Stimulated activated CD4-positive, alpha-beta T cell treated with anti-CD3 and anti-CD28 coated beads, Interleukin-2, amount 100 ng/mL, for 48 hours (primary cell): Measurements from ENCODE around the gene ADCY2.

Experiments used
- DNase-seq, 2 donors: peaks; one replicate each; pipeline ENCODE4 v3.0.0-alpha.2; 2020

The ADCY2 gene

DNA sequence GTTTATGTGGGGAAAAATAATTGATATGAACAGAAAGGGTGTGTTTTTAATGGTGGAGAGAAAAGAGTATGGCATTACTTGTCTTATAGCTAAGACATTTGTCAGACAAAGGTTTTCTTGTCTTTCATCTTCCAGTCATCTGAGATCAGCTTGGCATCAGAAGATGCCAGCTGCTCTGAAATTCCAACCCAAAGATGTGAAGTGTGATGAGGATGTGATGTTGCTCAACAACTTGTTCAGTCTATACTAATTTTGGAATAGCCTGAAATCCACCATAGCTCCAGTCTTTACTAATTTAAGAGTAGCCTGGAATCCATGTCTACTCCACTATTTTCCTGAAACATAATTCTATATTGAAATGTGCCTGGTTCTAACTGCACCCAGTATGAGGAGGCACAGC, 272.7 kb downstream of the ADCY2 start:
- DNase-seq = no peak

DNA sequence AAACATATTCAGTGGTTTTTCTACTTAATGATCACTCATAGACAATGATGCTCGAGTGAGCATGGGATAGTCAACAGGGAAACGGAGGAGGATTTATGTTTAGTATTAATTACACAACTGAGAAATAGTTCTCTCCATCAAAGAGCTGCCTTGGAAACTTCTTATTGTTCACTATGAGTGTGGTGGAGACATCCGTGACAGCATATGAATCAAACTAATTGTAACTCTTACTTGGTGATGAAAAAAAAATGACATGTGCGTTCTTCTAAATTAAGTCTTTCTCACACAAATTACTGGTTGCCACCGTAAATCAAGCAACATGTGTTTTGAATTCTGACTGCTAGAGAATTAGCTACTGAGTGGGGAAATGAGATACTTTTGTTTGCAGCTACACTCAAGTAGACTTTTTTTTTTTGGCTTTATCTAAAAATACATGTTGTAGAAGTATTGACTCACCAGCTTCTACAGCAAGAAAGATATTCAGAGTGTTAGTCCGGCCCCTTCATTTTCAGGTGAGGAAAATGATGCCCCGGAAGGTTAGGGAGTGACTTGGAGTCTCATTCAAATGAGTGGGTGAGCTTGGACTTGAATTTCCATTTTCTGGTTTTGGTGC, 275.5 kb downstream of the ADCY2 start:
- DNase-seq = no peak

DNA sequence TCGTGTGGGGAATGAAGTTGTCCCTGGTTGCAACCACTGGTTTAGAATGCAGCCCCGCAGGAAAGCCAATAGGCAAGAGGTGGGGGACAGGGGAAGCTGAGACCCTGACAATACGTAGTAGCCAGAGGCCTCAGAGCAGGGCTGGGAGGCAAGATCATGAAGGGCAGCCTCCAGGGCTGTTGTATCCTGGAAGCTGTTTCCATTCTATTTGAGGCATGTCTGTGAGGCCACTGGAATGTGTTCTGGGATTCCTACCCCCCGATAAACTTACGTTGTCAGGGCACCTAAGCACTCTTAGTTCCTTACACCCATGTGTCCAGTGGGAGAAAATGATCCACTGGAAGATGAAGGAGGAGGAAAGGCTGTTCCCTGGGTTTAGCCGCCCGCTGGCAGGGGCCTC, 277.7 kb downstream of the ADCY2 start:
- no peak for DNase-seq

DNA sequence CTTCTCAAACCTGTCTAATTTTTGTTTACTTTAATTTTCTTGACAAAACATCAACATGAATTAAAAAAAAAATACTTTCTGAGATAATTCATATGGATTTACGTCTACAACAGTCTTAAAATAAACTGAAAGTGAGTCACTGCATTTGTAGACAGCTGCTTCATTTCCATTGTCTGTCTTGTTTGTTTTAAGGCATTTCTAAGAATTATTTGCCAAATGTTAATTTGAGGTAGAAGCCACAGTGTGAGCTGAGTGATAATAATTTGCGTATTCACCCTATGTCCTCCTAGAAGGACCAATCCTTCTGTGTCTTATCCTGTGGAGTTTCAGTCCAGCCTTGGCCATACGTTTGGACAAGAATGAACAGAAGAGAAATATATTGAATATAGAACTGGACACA, 280.5 kb downstream of the ADCY2 start:
- no peak for DNase-seq

DNA sequence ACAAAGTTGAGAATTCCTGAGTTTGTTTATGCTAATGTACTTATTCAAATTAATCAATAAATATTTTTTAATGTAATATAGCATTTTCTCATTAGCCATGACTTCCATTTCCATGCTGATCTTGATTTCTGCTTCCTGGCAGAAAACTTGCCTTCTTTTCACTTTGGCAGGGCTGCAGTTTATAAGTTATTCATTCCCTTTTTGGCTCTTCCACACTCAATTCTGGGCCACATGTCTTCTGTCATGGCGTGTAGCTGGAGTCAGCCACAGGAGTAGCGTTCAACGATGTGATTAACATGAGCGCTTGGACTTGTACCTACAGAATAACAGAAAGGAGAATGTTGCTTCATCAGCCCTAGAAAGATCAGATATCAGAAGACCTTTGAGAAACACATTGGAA, 282.1 kb downstream of the ADCY2 start:
- DNase-seq = no peak

DNA sequence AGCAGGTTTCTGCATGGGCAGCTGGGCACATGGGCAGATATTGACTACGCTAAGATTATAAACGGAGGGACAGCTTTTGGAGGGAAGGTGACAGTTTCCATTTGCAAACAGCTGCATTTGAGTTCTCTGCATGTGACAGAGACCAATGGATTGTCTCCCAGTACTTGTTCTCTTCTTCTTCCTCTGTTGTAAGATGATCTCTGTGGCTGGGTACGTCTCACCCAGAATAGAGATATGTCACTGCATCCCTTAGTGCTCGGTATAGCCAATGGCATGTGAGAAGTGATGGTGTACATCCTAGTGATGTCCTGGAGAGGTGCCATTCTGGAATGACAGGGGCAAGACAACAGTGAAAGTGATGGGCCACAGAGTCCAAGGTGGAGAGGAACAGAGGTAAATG, 283.7 kb downstream of the ADCY2 start:
- DNase-seq = no peak

DNA sequence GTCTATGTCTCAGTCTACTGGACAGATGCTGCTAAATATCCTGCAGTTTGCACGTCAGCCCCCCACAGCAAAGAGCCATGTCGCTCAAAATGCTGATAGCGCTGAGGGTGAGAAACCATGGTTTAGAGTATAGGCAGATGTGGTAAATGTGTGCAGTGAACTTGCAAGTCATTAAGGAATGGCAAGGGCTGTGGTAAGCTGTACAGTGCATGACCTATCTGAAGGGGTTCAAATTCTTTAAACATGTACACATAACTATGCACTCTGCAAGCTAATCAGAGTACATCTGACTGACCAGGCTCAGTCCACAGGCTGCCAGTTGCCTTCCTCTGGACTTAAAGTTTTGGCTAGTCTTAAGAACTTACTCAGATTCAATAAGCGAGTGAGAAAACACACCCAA, 284.3 kb downstream of the ADCY2 start:
- DNase-seq = no peak

DNA sequence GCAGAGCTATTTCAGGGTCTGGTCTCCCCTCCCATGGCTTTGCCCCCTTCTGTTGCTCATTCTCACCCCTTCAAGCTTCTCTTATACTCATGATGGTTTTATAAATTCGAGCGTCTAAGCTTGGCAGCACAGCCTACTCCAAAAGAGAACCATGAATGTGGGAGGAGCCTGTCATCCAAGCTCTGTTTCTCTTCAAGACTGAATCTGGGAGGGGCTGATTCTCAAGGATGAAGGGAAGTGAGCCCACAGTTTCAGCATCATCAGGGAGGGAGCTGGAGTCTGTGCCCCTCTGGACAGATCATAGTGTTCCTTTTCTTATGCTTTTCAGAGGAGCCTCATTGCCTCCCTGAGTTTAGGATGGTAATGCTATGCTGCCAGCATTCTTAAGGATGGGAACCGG, 286.4 kb downstream of the ADCY2 start:
- no peak for DNase-seq

DNA sequence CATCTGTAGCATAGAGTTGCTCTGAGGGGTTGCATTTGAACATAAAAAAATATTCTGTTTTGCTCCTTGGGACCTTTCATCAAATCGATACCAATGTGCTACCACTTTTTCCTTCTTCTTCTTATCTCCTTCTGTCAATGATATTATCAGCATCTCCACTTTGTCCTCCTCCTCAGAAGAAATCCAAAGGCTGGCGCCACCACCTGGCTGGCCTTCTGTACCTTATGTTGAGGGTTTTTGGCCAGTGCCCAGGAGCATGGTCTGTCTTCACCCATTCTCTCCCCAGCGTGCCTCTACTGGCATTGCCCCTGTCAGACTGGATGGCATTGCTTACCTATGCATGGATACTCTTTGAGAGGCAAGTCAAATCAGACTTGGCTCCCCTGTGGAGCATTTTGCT, 287.8 kb downstream of the ADCY2 start:
- no peak for DNase-seq

DNA sequence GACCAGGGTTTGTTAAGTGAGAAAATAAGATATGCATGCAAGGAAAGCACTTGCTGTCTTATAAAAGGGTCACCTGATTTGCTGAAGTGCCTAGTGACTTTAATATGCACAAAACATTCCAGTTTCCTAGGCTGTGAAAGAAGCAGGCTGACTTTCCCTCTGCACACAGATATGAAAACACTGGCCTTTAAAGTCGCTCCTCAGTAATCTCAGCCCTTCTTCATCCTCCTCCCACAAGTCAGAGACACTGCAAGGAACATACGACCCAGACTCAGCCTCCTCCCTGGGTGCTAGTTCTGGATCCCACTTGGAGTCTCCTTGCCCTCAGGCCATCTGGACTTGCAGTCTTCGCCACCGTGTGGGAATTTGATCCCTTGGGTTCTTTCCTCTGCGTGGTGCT, 288.9 kb downstream of the ADCY2 start:
- DNase-seq = no peak

DNA sequence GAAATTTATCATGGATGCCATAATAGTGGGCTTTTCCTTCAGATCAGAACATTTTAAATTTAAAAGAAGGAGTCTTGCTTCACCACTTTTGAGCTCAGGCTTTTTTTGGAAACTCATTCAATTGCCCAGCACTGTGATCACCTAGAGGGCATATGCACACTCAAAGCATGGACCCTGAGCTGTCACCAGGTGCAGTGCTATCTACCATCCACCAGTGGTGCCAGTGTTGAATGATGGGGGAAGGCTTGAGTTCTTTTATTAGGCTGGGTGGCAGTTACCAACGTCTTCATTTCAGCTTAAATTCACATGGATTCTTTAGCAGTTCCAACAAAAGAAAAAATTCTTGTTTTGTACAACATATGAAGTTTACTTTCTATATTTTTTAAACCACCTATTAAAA, 290.9 kb downstream of the ADCY2 start:
- no peak for DNase-seq

DNA sequence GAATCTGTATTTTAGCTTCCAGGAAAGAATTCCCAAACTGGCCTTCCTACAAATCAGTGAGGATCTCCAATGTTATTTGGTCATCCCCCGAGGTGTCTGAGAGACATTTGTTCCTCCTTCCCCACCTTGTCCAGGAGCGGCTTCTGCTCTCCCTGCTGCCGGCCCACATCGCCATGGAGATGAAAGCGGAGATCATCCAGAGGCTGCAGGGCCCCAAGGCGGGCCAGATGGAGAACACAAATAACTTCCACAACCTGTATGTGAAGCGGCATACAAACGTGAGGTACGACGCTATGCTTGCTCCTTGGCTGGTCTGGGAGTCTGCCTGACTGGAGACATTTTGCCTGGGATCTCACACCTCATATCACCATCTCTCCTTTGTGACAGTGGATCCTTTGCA, 294.6 kb downstream of the ADCY2 start:
- no peak for DNase-seq

DNA sequence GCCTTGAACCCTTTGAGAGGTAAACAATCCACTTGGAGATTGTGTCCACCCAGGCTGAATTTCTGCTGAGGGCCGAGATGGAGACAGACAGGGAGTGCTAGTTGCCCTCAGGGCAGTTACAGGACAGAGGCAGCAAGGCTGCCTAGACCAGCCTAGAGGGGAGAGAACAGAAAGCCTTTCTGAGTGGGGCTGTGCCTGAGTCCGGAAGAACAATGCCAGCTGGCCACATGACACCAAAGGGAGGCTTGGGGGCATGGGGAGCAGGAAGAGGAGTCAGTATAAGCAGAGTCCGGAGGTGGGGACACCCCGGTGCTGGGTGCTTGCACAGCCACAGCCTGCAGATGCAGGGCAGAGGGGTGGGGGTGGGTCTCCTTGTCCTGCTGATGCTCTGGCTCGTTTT, 309.3 kb downstream of the ADCY2 start:
- DNase-seq = no peak

DNA sequence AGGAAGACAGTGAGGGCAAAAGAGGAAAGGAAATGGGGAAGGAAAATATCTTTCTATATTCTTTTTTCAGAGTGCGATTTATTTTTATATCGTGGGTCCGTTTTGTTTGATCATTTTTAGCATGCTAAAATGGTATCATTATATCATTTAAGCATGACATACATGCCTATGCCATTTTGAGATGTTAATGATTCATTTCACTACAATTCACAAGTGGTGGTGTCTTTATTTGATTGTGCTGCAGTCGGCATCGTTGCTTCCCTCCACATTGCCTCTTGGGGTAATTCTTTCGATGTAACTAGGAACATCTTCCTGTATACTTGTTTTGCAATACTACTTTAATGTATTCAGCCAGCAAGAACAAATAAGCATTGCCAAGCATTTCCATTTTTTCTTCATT, 309.8 kb downstream of the ADCY2 start:
- no peak for DNase-seq

DNA sequence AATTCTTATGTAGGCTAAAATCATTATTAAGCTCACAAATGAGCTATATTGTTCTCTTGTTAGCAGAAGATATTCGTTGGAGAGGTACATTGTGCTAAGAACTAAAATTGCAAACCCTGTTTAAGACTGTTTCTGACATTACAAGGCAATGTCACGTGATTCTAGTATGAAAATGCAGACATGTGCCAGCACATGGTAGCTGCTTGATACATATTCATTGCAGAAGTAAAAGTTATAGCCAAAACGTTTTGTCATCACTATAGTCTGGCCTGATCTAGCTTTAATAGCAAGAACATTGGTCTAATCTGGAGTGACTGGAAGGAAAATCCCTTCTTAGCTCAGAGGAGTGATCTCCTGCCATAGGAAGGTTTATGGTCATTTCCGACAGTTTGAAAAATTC, 310.3 kb downstream of the ADCY2 start:
- no peak for DNase-seq

DNA sequence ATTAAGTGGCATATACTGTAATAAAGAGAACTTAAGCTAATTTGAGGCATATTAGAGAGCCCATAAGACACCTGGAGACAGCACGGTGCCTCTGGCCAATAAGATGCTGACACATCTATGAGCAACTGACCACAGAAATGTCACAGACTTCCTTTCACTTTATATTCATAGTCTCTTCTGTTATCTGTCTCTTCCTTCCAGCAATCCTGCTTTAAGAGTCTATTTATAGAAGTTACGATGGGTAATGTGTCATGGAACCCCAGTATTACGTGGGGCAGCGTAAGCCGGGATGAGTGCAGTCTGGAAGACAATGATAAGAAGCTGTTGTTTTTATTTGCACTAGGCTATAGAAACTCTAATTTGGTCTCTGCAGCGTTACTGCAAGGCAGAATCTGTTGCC, 318.2 kb downstream of the ADCY2 start:
- DNase-seq = no peak

DNA sequence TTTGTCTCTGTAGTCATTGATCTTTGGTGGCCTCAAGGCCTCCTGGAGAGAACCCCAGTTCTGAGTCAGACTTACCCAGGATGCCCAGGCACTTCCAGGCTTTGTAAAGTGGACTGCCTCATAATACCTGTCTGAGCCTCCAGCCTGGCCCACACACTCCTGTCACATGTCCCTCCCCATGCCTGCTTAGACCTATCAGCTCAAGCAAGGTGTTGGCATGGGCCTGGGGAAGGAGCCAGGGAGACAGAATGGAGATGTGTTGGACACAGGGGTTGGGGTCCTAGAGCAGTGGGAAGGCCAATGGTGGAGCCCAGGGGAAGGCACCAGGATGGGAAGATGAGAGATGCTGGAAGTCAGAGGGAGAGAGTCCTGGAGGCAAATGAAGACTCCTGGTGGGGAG, 318.8 kb downstream of the ADCY2 start:
- DNase-seq = no peak

DNA sequence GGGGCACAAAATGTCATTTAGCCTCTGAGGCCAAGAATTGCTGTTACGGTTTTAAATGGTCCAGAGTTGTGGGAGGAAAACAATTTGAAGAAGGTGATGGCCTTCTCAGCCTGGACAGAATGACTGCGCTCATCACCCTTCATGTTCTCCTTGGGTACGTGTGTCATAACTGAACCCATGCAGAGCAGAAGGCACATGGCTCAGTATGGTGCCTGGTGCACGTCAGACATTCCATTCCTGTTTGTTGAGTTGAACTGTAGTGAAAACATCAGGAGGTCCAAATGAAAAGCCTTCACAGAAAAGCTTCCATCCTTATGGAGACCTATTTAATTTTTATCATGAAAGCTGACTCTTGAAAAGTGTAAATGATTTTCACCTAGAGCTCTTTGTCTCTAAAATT, 321.8 kb downstream of the ADCY2 start:
- no peak for DNase-seq

DNA sequence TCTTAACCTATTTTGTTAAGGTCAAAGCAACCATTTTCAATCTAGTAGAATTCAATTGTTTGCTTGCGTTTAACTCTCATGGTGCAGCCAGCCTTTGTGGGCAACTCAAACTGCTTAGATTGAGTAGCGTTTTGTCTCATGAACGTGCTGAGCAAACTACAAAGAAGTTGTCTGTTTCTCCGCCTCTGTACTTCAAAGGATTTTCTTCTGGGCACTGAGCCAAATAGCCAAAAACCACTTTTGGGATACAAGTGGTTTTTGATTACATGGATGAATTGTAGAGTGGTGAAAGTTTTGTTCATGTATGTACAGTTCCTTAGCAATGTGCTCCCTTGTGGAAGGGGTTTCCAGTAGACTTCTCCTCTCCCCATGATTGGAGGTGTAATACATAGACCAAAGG, 332.1 kb downstream of the ADCY2 start:
- no peak for DNase-seq

DNA sequence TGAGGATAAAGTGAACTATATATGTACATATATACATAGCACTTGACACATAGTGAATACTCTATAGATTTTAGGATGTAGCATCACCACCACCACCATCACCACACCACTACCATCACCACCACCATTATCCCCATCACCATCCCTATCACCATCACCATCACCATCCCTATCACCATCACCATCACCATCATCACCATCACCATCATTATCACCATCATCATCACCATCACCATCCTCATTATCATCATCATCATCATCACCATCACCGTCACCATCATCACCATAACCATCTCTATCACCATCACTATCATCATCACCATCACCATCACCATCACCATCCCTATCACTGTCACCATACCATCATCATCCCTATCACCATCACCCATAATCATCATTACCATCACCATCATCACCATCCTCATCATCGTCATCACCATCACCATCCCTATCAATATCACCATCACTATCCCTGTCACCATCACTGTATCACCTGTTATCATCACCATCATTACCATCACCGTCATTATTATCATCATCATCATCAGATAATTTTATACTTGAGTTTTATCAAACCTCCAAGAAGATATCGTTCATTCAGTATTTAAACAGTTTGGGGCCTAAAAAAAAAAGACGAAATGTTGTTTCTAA, 345.6 kb downstream of the ADCY2 start:
- no peak for DNase-seq

DNA sequence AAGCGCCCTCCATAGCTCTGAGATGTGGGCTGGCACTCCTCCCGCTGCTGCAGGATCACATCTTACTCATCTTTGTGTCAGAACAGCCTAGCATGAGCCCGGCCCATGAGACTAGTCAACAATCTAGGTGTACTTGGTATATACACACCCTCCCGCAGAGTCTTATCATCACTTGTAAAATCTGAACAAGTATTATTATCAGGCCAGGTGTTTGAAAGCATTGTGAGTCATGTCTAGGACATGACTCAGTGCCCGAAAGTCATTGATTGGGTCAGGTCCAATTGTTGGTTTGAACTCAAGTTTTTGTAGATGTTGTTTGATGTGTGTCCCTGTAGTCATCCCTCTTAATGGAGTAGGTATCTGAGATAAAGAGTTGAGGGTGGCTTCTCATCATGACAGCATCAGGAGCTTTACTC, 346.3 kb downstream of the ADCY2 start:
- no peak for DNase-seq

DNA sequence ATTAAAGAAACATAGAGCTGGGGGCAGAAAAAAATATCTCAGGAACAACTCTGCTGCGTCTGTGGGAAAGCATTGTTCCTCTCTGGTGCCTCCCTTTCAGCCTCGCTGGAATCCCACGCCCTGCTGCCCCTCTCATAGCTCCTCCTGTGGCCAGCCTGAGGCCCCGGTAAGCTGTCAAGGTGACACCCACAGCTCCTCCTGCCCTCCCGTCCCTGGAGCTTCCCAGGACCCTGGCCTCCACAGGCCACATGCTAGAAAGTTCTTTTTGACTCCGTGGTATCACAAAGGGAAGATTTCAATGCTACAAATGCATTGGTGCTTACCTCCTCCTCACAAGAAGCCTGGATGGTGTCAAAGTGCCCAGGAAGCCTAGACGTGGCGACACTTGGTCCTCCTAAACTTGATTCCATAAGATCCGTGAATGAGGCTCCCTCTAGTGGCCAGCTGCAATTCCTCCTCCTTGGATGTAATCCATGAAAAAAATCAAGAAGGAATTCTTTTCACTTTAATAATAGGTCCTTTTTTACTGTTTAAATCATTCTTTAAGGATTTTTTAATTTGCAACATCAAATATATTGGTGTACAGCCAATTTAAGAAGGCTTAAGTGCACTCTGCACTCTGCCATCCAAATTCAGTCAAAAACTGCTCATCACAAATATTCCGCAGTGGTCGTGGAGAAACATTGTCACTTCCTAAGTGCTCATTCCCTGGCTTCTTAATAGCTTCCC, 350.1 kb downstream of the ADCY2 start:
- DNase-seq = peak; percentile 43 to 48

DNA sequence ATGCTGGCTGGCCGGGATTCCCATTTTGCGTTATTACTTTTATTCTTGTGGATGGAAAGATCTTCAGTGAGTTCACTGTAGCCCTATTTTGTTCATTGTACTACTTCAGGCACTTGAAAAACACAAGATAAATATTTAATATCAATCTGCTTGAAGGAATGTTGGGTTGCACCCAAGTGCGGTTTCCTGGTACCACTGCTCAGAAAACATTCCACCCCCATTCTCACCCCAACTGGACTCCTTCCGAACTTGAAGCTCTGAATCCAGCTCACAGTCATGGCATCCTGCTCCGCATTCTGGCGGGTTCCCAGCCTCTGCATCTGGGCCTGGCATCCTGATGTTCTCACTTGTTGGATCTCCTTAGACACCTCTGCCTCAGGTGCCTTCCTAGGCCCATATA, 351.8 kb downstream of the ADCY2 start:
- no peak for DNase-seq

DNA sequence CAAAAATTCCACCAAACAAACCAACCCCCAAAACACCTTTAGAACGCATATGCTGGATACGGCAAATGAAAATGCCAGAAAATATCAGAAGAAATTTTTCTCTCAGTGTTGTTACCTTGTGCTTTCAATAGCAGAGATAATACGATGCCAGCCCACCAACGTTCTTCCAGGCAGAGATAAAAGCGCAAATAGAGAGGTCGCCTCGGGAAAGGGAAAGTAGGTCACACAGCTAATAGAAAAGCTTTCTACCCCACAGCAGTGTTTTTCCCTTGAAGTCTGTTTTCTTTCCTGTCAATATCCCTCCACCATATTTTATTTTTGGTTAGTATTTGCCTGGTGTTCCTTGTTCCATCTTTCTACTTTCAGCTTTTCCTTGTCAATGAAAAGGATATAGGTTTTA, 353.7 kb downstream of the ADCY2 start:
- no peak for DNase-seq

DNA sequence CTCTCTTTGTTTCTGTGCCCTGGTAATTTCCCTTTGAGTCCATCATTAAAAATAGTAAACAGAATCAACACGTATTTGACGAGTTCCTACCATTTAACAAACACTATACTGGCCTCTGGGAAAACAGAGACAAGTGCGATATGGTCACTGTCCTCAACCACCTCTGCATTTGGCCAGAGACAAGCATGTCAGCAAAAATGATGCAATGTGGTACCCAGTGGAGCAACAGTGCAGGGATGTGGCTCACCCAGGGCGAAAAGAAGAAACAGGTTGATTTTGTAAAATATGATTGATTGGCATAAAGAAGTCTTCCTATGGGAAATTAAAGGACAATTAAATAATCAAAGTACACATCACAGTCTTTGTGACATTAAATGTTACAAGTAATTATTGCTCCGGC, 355.9 kb downstream of the ADCY2 start:
- DNase-seq = no peak
